ENCODE data around the gene VPS51.
A peak's percentile ranks its signal among the peaks of the same experiment; 100 is the strongest.

VPS51 gene

GRCh38 chr11:65113361-65113756 lies 17.3 kb downstream of the VPS51 start:
- no peak for DNase-seq (ENCODE audit: extremely low spot score)
- ChIA-PET CTCF (interaction anchor here (0.7 to 3.5 kb wide), 8 partner anchors 11 to 248 kb away, joined by 3 to 20 read pairs (median 5); partner anchors contain the start of genes ARL2 and CAPN1), POLR2A (interaction anchor here (1.3 to 4.2 kb wide), 3 partner anchors 9 to 149 kb away, joined by 5 to 35 read pairs (median 6); partner anchors contain the start of genes FAU, MRPL49, POLA2 and SYVN1)
- TF ChIP-seq LEF1 (IDR thresholded peaks at IDR 0.05; ENCODE audit: borderline replicate concordance), result no peak
- no peak for TF ChIP-seq TARDBP (IDR thresholded peaks at IDR 0.05)
- no peak for TF ChIP-seq NFRKB (IDR thresholded peaks at IDR 0.05)
- no peak for TF ChIP-seq ZNF384 (IDR thresholded peaks at IDR 0.05)
- no peak for TF ChIP-seq FOXM1 (IDR thresholded peaks at IDR 0.05; ENCODE audit: borderline replicate concordance)
- TF ChIP-seq FOXA1 (IDR thresholded peaks at IDR 0.05), result no peak
- TF ChIP-seq SP1 (IDR thresholded peaks at IDR 0.05), result no peak
- no peak for TF ChIP-seq ELF4 (IDR thresholded peaks at IDR 0.05)
- no peak for TF ChIP-seq CTBP1 (IDR thresholded peaks at IDR 0.05; ENCODE audit: borderline replicate concordance)
- TF ChIP-seq SUZ12 (IDR thresholded peaks at IDR 0.05), result no peak
- TF ChIP-seq L3MBTL2 (conservative IDR thresholded peaks at IDR 0.05), result no peak
- TF ChIP-seq ARNT (IDR thresholded peaks at IDR 0.05), result no peak
- TF ChIP-seq BHLHE40 (IDR thresholded peaks at IDR 0.05; ENCODE audit: borderline replicate concordance), result no peak
- TF ChIP-seq PKNOX1 (IDR thresholded peaks at IDR 0.05), result no peak

GRCh38 chr11:65113839-65114238 lies 17.8 kb downstream of the VPS51 start:
- ChIA-PET CTCF (interaction anchor here (1.4 to 2.0 kb wide), 3 partner anchors 50 to 249 kb away, joined by 3 to 5 read pairs (median 4); partner anchors contain the start of gene CAPN1), POLR2A (interaction anchor here (1.3 to 4.2 kb wide), 2 partner anchors 8 to 22 kb away, joined by 6 to 35 read pairs; partner anchors contain the start of genes FAU, MRPL49 and SYVN1)
- TF ChIP-seq SUZ12 (IDR thresholded peaks at IDR 0.05) (no peak), SP1 (IDR thresholded peaks at IDR 0.05) (no peak), FOXA1 (IDR thresholded peaks at IDR 0.05) (no peak), TARDBP (IDR thresholded peaks at IDR 0.05) (no peak), ARNT (IDR thresholded peaks at IDR 0.05) (no peak), FOXK2 (IDR thresholded peaks at IDR 0.05) (no peak), PKNOX1 (IDR thresholded peaks at IDR 0.05) (no peak), ELF4 (IDR thresholded peaks at IDR 0.05) (no peak), ZNF384 (IDR thresholded peaks at IDR 0.05) (no peak), LEF1 (IDR thresholded peaks at IDR 0.05; ENCODE audit: borderline replicate concordance) (no peak), CTBP1 (IDR thresholded peaks at IDR 0.05; ENCODE audit: borderline replicate concordance) (no peak)
- no peak for DNase-seq (ENCODE audit: extremely low spot score)

- CTCF ChIA-PET, result no interaction called here
- no peak for DNase-seq (ENCODE audit: extremely low spot score)
- POLR2A ChIA-PET, result no interaction called here
- TF ChIP-seq ELF4 (IDR thresholded peaks at IDR 0.05), result no peak
- TF ChIP-seq FOXM1 (IDR thresholded peaks at IDR 0.05; ENCODE audit: borderline replicate concordance), result no peak
- no peak for TF ChIP-seq CTBP1 (IDR thresholded peaks at IDR 0.05; ENCODE audit: borderline replicate concordance)
- no peak for TF ChIP-seq ZNF384 (IDR thresholded peaks at IDR 0.05)
- TF ChIP-seq HDGF (IDR thresholded peaks at IDR 0.05; ENCODE audit: borderline replicate concordance), result no peak
- TF ChIP-seq NFRKB (IDR thresholded peaks at IDR 0.05), result no peak
- TF ChIP-seq SP1 (IDR thresholded peaks at IDR 0.05), result no peak
- TF ChIP-seq FOXK2 (IDR thresholded peaks at IDR 0.05), result no peak
- no peak for TF ChIP-seq TARDBP (IDR thresholded peaks at IDR 0.05)
- no peak for TF ChIP-seq PKNOX1 (IDR thresholded peaks at IDR 0.05)
- TF ChIP-seq ARNT (IDR thresholded peaks at IDR 0.05), result no peak
Measured at GRCh38 chr11:65114538-65115171, 18.6 kb downstream of the VPS51 start.

GRCh38 chr11:65115361-65116082 lies 19.5 kb downstream of the VPS51 start:
- ChIA-PET POLR2A (interaction anchor here (1.0 to 2.3 kb wide), 2 partner anchors 13 to 32 kb away, joined by 3 to 6 read pairs; no protein-coding TSS in a partner anchor), CTCF (no interaction called here)
- DNase-seq (ENCODE audit: extremely low spot score), result no peak
- TF ChIP-seq BHLHE40 (IDR thresholded peaks at IDR 0.05; ENCODE audit: borderline replicate concordance) (no peak), ELF4 (IDR thresholded peaks at IDR 0.05) (0 out of 2 replicates have a peak, but pooled peaks have one; percentile 18), HDGF (IDR thresholded peaks at IDR 0.05; ENCODE audit: borderline replicate concordance) (0 out of 2 replicates have a peak, but pooled peaks have one; percentile 16)

- no peak for DNase-seq (ENCODE audit: extremely low spot score)
- ChIA-PET CTCF (interaction anchor here (0.6 to 1.1 kb wide), 3 partner anchors 91 to 229 kb away, joined by 3 to 8 read pairs (median 4); no protein-coding TSS in a partner anchor), POLR2A (interaction anchor here (0.7 to 2.5 kb wide), 11 partner anchors 9 to 267 kb away, joined by 3 to 13 read pairs (median 3); partner anchors contain the start of genes CAPN1, POLA2, SAC3D1 and SYVN1)
- TF ChIP-seq L3MBTL2 (conservative IDR thresholded peaks at IDR 0.05), result peak; percentile 94
- no peak for TF ChIP-seq FOXA1 (IDR thresholded peaks at IDR 0.05)
Measured at GRCh38 chr11:65116370-65117205, 20.6 kb downstream of the VPS51 start.

Data from HEK293T (cell line).